ENCODE data around the gene BLNK.

The BLNK gene

DNA sequence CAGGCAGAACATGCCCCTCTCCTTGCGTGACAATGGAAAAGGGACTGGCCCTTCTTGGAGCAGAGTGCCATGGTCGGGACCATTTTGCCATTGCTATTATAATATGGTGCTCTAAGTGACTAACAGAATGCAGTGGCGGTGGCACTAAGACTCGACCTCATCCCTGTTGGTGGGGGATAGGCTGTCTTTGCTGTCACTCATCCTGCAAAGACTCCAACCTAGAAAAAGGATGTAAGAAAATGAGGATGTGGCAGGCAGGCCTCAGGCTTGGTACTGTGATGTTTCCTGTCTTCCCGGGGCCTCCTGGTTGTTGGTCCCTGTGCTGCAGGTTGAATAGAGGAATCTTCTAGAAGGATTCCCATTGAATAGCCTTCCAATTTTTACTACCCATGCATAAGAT lies 18.6 kb downstream of the BLNK start:
- Histone ChIP-seq H3K9ac (ENCODE audit: insufficient read length, low read depth) (no peak overlapping the region), H3K4me3 (ENCODE audit: insufficient read length, low read depth) (no peak overlapping the region), H3K4me1 (ENCODE audit: insufficient read depth, insufficient read length) (no peaks in the 10 kb centered on the region), H3K27me3 (ENCODE audit: insufficient read depth, insufficient read length) (no peaks in the 10 kb centered on the region), H3K36me3 (ENCODE audit: insufficient read depth, insufficient read length, low read length) (no peaks in the 10 kb centered on the region), H3K9me3 (ENCODE audit: insufficient read depth, low read length) (peaks cover 3% of the 10 kb centered on the region; the same call in 1 of the 2 replicates)
- DNase-seq (ENCODE audit: low read depth, low spot score), result no peak
- TF ChIP-seq YY1 (IDR thresholded peaks at IDR 0.05; ENCODE audit: insufficient read depth, insufficient read length) (no peak), ZNF274 (IDR thresholded peaks at IDR 0.05; ENCODE audit: low read depth, low read length) (no peak), SUZ12 (IDR thresholded peaks at IDR 0.05; ENCODE audit: extremely low read depth, insufficient read depth, insufficient read length) (no peak)

DNA sequence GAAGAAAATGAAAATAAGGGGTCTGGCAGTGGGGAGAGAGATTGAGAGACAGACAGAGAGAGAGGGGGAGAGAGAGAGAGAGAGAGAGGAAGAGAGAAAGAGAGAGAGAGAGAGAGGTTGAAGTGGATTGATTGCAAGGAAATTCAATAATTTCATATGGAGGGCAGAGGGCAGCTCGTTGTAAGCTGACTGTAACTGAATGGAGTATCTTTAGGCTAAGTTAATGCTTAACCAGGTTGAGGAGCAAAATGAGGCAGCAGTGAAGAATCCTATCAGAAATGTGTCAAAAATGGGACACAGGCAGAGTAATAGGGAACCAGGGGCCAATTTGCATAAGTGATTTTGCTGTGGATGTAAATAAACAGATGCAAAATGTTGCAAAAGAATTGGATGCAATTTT lies 21.0 kb downstream of the BLNK start:
- no peak overlapping the region for H3K9ac ChIP-seq (ENCODE audit: insufficient read length, low read depth)
- peaks cover 8% of the 10 kb centered on the region; the same call in 1 of the 2 replicates for H3K9me3 ChIP-seq (ENCODE audit: insufficient read depth, low read length)
- no peaks in the 10 kb centered on the region for H3K36me3 ChIP-seq (ENCODE audit: insufficient read depth, insufficient read length, low read length)
- TF ChIP-seq ZNF274 (IDR thresholded peaks at IDR 0.05; ENCODE audit: low read depth, low read length) (no peak), SUZ12 (IDR thresholded peaks at IDR 0.05; ENCODE audit: extremely low read depth, insufficient read depth, insufficient read length) (no peak), YY1 (IDR thresholded peaks at IDR 0.05; ENCODE audit: insufficient read depth, insufficient read length) (no peak)
- DNase-seq (ENCODE audit: low read depth, low spot score), result no peak
- H3K4me3 ChIP-seq (ENCODE audit: insufficient read length, low read depth), result no peak overlapping the region
- no peaks in the 10 kb centered on the region for H3K4me1 ChIP-seq (ENCODE audit: insufficient read depth, insufficient read length)
- H3K27me3 ChIP-seq (ENCODE audit: insufficient read depth, insufficient read length), result no peaks in the 10 kb centered on the region

DNA sequence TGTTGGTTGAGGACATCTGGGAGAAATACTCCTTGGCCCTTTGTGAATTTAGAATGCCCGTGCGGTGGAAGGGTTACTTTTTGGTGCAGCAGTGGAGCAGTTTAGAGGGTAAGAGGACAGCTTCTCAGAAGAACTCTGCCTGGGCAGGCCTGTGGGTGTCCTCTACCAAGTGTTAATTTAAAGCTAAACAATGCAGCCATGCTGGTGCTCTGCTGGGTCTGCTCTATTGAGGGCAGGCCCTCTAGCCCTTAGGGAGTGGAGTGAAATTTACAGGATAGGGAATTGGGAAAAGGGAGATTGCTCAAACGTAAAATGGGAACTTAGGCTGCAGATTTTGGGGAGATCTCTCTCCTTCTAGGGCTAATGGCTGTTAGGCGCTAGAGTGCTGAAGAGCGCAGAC lies 22.1 kb downstream of the BLNK start:
- Histone ChIP-seq H3K9ac (ENCODE audit: insufficient read length, low read depth) (no peak overlapping the region), H3K4me3 (ENCODE audit: insufficient read length, low read depth) (no peak overlapping the region), H3K36me3 (ENCODE audit: insufficient read depth, insufficient read length, low read length) (no peaks in the 10 kb centered on the region), H3K4me1 (ENCODE audit: insufficient read depth, insufficient read length) (no peaks in the 10 kb centered on the region), H3K27me3 (ENCODE audit: insufficient read depth, insufficient read length) (no peaks in the 10 kb centered on the region), H3K9me3 (ENCODE audit: insufficient read depth, low read length) (peaks cover 8% of the 10 kb centered on the region; the same call in 1 of the 2 replicates)
- no peak for TF ChIP-seq YY1 (IDR thresholded peaks at IDR 0.05; ENCODE audit: insufficient read depth, insufficient read length)
- TF ChIP-seq ZNF274 (IDR thresholded peaks at IDR 0.05; ENCODE audit: low read depth, low read length), result no peak
- TF ChIP-seq SUZ12 (IDR thresholded peaks at IDR 0.05; ENCODE audit: extremely low read depth, insufficient read depth, insufficient read length), result no peak
- DNase-seq (ENCODE audit: low read depth, low spot score), result no peak

DNA sequence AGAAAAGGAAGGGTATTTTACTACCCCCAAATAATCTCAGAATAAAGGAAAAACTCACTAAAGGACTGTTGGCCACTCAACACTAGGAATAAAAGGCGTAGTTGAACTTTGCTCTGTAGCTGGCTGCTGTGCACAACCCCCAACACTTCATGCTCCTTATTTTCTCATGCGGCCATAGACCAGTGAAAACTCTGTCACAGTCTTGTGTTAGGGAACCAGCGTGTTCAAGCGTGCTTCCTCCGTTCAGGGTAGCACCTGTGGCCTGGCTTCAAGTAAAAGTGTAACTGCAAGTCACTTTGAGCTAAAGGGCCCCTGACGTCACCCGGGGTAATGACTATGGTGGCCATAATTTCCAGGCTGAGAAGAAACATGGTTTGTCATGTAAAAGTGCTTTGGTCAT lies 27.0 kb downstream of the BLNK start:
- H3K9ac ChIP-seq (ENCODE audit: insufficient read length, low read depth), result no peak overlapping the region
- TF ChIP-seq ZNF274 (IDR thresholded peaks at IDR 0.05; ENCODE audit: low read depth, low read length), result no peak
- TF ChIP-seq SUZ12 (IDR thresholded peaks at IDR 0.05; ENCODE audit: extremely low read depth, insufficient read depth, insufficient read length), result no peak
- TF ChIP-seq YY1 (IDR thresholded peaks at IDR 0.05; ENCODE audit: insufficient read depth, insufficient read length), result no peak
- H3K4me3 ChIP-seq (ENCODE audit: insufficient read length, low read depth), result no peak overlapping the region
- H3K36me3 ChIP-seq (ENCODE audit: insufficient read depth, insufficient read length, low read length), result no peaks in the 10 kb centered on the region
- H3K27me3 ChIP-seq (ENCODE audit: insufficient read depth, insufficient read length), result no peaks in the 10 kb centered on the region
- no peaks in the 10 kb centered on the region for H3K4me1 ChIP-seq (ENCODE audit: insufficient read depth, insufficient read length)
- DNase-seq (ENCODE audit: low read depth, low spot score), result no peak
- peaks cover 8% of the 10 kb centered on the region; the same call in 1 of the 2 replicates for H3K9me3 ChIP-seq (ENCODE audit: insufficient read depth, low read length)

DNA sequence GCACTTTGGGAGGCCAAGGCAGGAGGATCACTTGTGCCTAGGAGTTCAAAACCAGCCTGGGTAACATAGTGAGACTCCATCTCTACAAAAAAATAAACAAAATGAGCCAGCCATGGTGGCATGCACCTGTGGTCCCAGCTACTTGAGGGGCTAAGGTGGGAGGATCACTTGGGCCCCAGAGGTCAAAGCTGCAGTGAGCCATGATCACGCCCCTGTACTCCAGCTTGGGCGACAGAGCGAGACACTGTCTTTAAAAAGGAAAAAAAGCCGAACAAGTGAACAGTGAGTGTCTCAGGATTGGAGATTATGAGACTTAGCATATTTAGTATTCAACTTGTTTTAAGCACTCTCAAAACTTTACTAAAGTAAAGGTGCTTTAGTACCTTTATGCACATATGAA lies 28.1 kb downstream of the BLNK start:
- TF ChIP-seq ZNF274 (IDR thresholded peaks at IDR 0.05; ENCODE audit: low read depth, low read length) (no peak), YY1 (IDR thresholded peaks at IDR 0.05; ENCODE audit: insufficient read depth, insufficient read length) (no peak), SUZ12 (IDR thresholded peaks at IDR 0.05; ENCODE audit: extremely low read depth, insufficient read depth, insufficient read length) (no peak)
- Histone ChIP-seq H3K4me1 (ENCODE audit: insufficient read depth, insufficient read length) (no peaks in the 10 kb centered on the region), H3K9me3 (ENCODE audit: insufficient read depth, low read length) (peaks cover 8% of the 10 kb centered on the region; the same call in 1 of the 2 replicates), H3K4me3 (ENCODE audit: insufficient read length, low read depth) (no peak overlapping the region), H3K9ac (ENCODE audit: insufficient read length, low read depth) (no peak overlapping the region), H3K36me3 (ENCODE audit: insufficient read depth, insufficient read length, low read length) (no peaks in the 10 kb centered on the region), H3K27me3 (ENCODE audit: insufficient read depth, insufficient read length) (no peaks in the 10 kb centered on the region)
- DNase-seq (ENCODE audit: low read depth, low spot score), result no peak

DNA sequence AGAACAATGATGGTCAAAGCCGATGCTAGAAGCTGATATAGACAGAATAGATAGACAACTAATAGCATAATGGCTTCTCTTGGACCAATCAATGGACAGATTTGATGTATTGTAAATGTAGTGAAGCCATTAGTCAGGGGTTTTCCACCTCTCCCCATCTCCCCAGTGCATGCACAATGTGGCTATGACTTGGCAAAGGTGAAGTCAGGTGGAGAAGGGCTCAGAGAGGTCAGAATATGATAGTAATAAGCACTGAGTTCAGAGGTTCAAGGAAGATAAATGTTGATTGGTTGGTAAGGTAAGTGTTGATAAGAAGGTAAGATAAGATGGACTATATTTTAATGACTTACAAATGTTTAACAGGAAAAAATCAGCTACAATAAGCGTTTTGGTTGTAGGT lies 28.5 kb downstream of the BLNK start:
- Histone ChIP-seq H3K9me3 (ENCODE audit: insufficient read depth, low read length) (peaks cover 5% of the 10 kb centered on the region; the same call in 1 of the 2 replicates), H3K9ac (ENCODE audit: insufficient read length, low read depth) (no peak overlapping the region), H3K4me3 (ENCODE audit: insufficient read length, low read depth) (no peak overlapping the region), H3K4me1 (ENCODE audit: insufficient read depth, insufficient read length) (no peaks in the 10 kb centered on the region), H3K36me3 (ENCODE audit: insufficient read depth, insufficient read length, low read length) (no peaks in the 10 kb centered on the region), H3K27me3 (ENCODE audit: insufficient read depth, insufficient read length) (no peaks in the 10 kb centered on the region)
- DNase-seq (ENCODE audit: low read depth, low spot score), result no peak
- TF ChIP-seq YY1 (IDR thresholded peaks at IDR 0.05; ENCODE audit: insufficient read depth, insufficient read length) (no peak), ZNF274 (IDR thresholded peaks at IDR 0.05; ENCODE audit: low read depth, low read length) (no peak)

DNA sequence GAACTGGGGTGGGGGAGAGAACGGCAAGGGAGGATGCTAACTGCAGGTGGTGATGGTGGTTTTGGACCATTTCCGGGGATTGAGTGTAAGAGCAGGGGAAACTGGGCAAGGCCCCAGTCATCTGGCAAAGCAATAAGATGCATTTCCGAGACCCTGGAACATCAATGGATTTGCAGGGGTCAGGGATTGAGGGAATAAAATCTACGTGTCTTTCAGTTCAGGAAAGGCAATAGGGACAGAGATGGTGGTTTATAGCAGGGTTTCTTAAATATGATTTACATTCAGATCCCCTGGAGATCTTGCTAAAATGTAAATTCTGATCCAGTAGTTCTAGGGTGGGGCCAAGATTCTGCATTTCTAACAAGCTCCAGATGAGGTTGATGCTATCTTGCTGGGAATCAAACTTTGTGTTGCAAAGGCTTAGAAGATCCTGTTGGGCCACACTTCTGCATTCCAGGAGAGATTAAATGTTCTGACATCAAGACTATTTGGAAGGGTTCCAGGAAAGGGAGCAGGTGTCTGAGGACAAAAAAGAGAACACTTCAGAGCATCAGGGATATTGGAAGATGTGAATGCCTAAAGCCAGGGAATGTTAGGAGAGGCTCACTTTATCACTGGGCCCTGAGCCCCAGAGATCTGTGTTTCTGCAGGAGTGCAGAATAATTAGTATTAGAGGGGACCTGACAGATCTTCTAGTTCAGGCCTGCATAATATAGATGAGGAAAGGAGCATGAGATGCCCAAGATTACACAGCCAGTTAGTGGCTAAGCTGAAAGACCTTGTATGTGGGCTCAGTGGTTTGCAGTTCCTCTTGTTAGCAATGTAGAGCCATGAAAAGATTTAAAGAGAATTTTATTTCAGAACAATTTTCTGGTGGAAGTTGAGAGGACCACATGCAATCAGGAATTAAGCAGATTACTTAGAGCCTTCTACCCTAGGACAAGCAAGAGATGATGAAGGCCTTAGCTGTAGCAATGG lies 32.4 kb downstream of the BLNK start:
- no peak for TF ChIP-seq ZNF274 (IDR thresholded peaks at IDR 0.05; ENCODE audit: low read depth, low read length)
- TF ChIP-seq SUZ12 (IDR thresholded peaks at IDR 0.05; ENCODE audit: extremely low read depth, insufficient read depth, insufficient read length), result no peak
- TF ChIP-seq YY1 (IDR thresholded peaks at IDR 0.05; ENCODE audit: insufficient read depth, insufficient read length), result no peak
- Histone ChIP-seq H3K4me3 (ENCODE audit: insufficient read length, low read depth) (no peak overlapping the region), H3K9me3 (ENCODE audit: insufficient read depth, low read length) (no peaks in the 10 kb centered on the region), H3K27me3 (ENCODE audit: insufficient read depth, insufficient read length) (no peaks in the 10 kb centered on the region), H3K9ac (ENCODE audit: insufficient read length, low read depth) (no peak overlapping the region), H3K4me1 (ENCODE audit: insufficient read depth, insufficient read length) (peaks cover 3% of the 10 kb centered on the region), H3K36me3 (ENCODE audit: insufficient read depth, insufficient read length, low read length) (no peaks in the 10 kb centered on the region)
- no peak for DNase-seq (ENCODE audit: low read depth, low spot score)

Data from NT2/D1 (cell line).